ENCODE results near the gene XIRP2. TPM values are rescaled to one million over a fixed set of nuclear protein-coding genes. Genes with fewer than 3 reads are reported as not detected.
"Not testable (repeated sequence)": the region's sequence is repeated elsewhere in the genome, so short reads cannot be mapped to it uniquely, and the experiment has no call there.

Gene XIRP2
- total RNA-seq, 1 donor from 2014 or later: 0.14 TPM

- Histone ChIP-seq H3K36me3 (no peaks in the 10 kb centered on the region), H3K27ac (no peak overlapping the region), H3K9me3 (no peaks in the 10 kb centered on the region), H3K4me1 (no peaks in the 10 kb centered on the region), H3K4me3 (no peak overlapping the region), H3K27me3 (no peaks in the 10 kb centered on the region)
- DNase-seq (no peak), ATAC-seq (no peak)
- intact Hi-C loops (cut with DNase I): no loop called here
- TF ChIP-seq CTCF (IDR thresholded peaks at IDR 0.05): no peak
Measured at GRCh38 chr2:167015806-167016205, 127.5 kb downstream of the XIRP2 start.

GRCh38 chr2:167017021-167017420 lies 128.7 kb downstream of the XIRP2 start:
- no peak overlapping the region for H3K27ac ChIP-seq
- H3K36me3 ChIP-seq: no peaks in the 10 kb centered on the region
- intact Hi-C loops (cut with DNase I): no loop called here
- no peaks in the 10 kb centered on the region for H3K4me1 ChIP-seq
- no peaks in the 10 kb centered on the region for H3K27me3 ChIP-seq
- no peak overlapping the region for H3K4me3 ChIP-seq
- ATAC-seq (no peak), DNase-seq (no peak)
- no peaks in the 10 kb centered on the region for H3K9me3 ChIP-seq
- TF ChIP-seq CTCF (IDR thresholded peaks at IDR 0.05): no peak

GRCh38 chr2:167018590-167018989 lies 130.3 kb downstream of the XIRP2 start:
- no peaks in the 10 kb centered on the region for H3K9me3 ChIP-seq
- intact Hi-C loops (cut with DNase I): no loop called here
- ATAC-seq (no peak), DNase-seq (no peak)
- no peaks in the 10 kb centered on the region for H3K27me3 ChIP-seq
- no peak overlapping the region for H3K4me3 ChIP-seq
- no peak overlapping the region for H3K27ac ChIP-seq
- no peaks in the 10 kb centered on the region for H3K36me3 ChIP-seq
- no peak for TF ChIP-seq CTCF (IDR thresholded peaks at IDR 0.05)
- no peaks in the 10 kb centered on the region for H3K4me1 ChIP-seq

GRCh38 chr2:167028503-167028902 lies 140.2 kb downstream of the XIRP2 start:
- Histone ChIP-seq H3K36me3 (no peaks in the 10 kb centered on the region), H3K4me1 (no peaks in the 10 kb centered on the region), H3K4me3 (no peak overlapping the region), H3K27ac (no peak overlapping the region), H3K27me3 (no peaks in the 10 kb centered on the region), H3K9me3 (peaks cover 3% of the 10 kb centered on the region)
- DNase-seq (no peak), ATAC-seq (no peak)
- no peak for TF ChIP-seq CTCF (IDR thresholded peaks at IDR 0.05)
- intact Hi-C loops (cut with DNase I): no loop called here

- H3K4me3 ChIP-seq; DNase-seq; H3K9me3 ChIP-seq; ATAC-seq; H3K27ac ChIP-seq; intact Hi-C loops (cut with DNase I); H3K4me1 ChIP-seq; H3K27me3 ChIP-seq; H3K36me3 ChIP-seq: not testable (repeated sequence)
Measured at GRCh38 chr2:167034976-167035375, 146.7 kb downstream of the XIRP2 start.

GRCh38 chr2:167048829-167049228 lies 160.5 kb downstream of the XIRP2 start:
- no peaks in the 10 kb centered on the region for H3K4me1 ChIP-seq
- intact Hi-C loops (cut with DNase I): no loop called here
- ATAC-seq (no peak), DNase-seq (no peak)
- H3K36me3 ChIP-seq: no peaks in the 10 kb centered on the region
- H3K9me3 ChIP-seq: no peaks in the 10 kb centered on the region
- no peak for TF ChIP-seq CTCF (IDR thresholded peaks at IDR 0.05)
- H3K27ac ChIP-seq: no peak overlapping the region
- no peaks in the 10 kb centered on the region for H3K27me3 ChIP-seq
- H3K4me3 ChIP-seq: no peak overlapping the region

All from upper lobe of right lung (tissue), 1 donor.